B cell (primary cell): ENCODE data around the gene ZBTB21.

ENCODE experiments used
- CTCF ChIP-seq: fragments of 200-600 bp; IDR thresholded peaks from one replicate; pipeline ENCODE4 v1.8.0; 2022; ENCODE audit warnings: antibody characterized with exemption, mild to moderate bottlenecking
- EZH2 ChIP-seq: IDR thresholded peaks from 2 replicates; pipeline ENCODE4 v1.6.1; 2012; ENCODE audit warnings: borderline replicate concordance, low read depth, mild to moderate bottlenecking, moderate library complexity, low read length; ENCODE audit not compliant: insufficient read depth, poor library complexity, severe bottlenecking

DNA sequence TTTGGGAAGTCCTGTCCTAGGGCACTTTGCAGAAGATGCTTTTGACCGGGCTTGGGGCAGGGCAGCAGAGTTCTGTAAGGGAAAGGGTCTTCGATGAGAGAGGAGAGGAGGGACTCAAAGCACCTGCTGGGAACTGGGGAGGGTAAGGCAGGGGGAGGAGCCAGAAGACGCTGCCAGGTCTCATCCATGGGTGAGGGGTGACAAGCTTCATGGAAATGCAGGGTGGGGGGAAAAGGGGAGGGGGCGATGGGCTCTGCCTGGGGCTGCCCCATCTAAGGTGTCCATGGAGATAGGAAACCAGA, 35.5 kb downstream of the ZBTB21 start:
- TF ChIP-seq CTCF (no peak), EZH2 (no peak)
